ENCODE data around the gene CST1.
A peak's percentile ranks its signal among the peaks of the same experiment; 100 is the strongest.
"Not testable (repeated sequence)": the region's sequence is repeated elsewhere in the genome, so short reads cannot be mapped to it uniquely, and the experiment has no call there.

Gene CST1

GRCh38 chr20:23750786-23751185 lies at the start of gene CST1:
Gene CST1 (minus strand): TSS chr20:23750935. CDS start chr20:23750866, 69 bp downstream.
- DNase-seq = not testable (repeated sequence)

GRCh38 chr20:23799216-23799847 lies 48.6 kb upstream of the CST1 start:
- peak; percentile 30 for DNase-seq

GRCh38 chr20:23795526-23795925 lies 44.8 kb upstream of the CST1 start:
- no peak for DNase-seq

- no peak for DNase-seq
Observed at GRCh38 chr20:23794841-23795240, 44.1 kb upstream of the CST1 start.

GRCh38 chr20:23794065-23794464 lies 43.3 kb upstream of the CST1 start:
- DNase-seq = no peak

- no peak for DNase-seq
Observed at GRCh38 chr20:23783447-23783846, 32.7 kb upstream of the CST1 start.

GRCh38 chr20:23782366-23782983 lies 31.7 kb upstream of the CST1 start:
- DNase-seq = peak; percentile 35

- DNase-seq = not testable (repeated sequence)
Observed at GRCh38 chr20:23778676-23779075, 27.9 kb upstream of the CST1 start.

- not testable (repeated sequence) for DNase-seq
Observed at GRCh38 chr20:23777380-23777779, 26.6 kb upstream of the CST1 start.

GRCh38 chr20:23776067-23776771 lies 25.5 kb upstream of the CST1 start:
- DNase-seq = peak; percentile 87

GRCh38 chr20:23774081-23774480 lies 23.3 kb upstream of the CST1 start:
- no peak for DNase-seq

GRCh38 chr20:23773579-23773978 lies 22.8 kb upstream of the CST1 start:
- DNase-seq = no peak

GRCh38 chr20:23773127-23773526 lies 22.4 kb upstream of the CST1 start:
- DNase-seq = no peak

GRCh38 chr20:23772074-23772473 lies 21.3 kb upstream of the CST1 start:
- no peak for DNase-seq

- no peak for DNase-seq
Observed at GRCh38 chr20:23770384-23770783, 19.6 kb upstream of the CST1 start.

GRCh38 chr20:23768520-23768919 lies 17.8 kb upstream of the CST1 start:
- DNase-seq = not testable (repeated sequence)

- DNase-seq = no peak
Observed at GRCh38 chr20:23766531-23766930, 15.8 kb upstream of the CST1 start.

GRCh38 chr20:23765578-23765977 lies 14.8 kb upstream of the CST1 start:
- no peak for DNase-seq

GRCh38 chr20:23764630-23765029 lies 13.9 kb upstream of the CST1 start:
- DNase-seq = not testable (repeated sequence)

- DNase-seq = no peak
Observed at GRCh38 chr20:23763345-23763744, 12.6 kb upstream of the CST1 start.

- no peak for DNase-seq
Observed at GRCh38 chr20:23759306-23759940, 8.7 kb upstream of the CST1 start.

- DNase-seq = not testable (repeated sequence)
Observed at GRCh38 chr20:23756792-23757191, 6.1 kb upstream of the CST1 start.

- DNase-seq = not testable (repeated sequence)
Observed at GRCh38 chr20:23755131-23755611, 4.4 kb upstream of the CST1 start.

Measured in eye (tissue), 1 donor.